NCI-H748 (cell line): ENCODE measurements around the gene ABCC8.

Source experiments
- DNase-seq: peaks from one replicate; lab custom pipeline; 2025; ENCODE audit not compliant: unreplicated experiment; lab: John Stamatoyannopoulos, UW

ABCC8 gene

GRCh38 chr11:17476317-17477083 is at the start of gene ABCC8:
Gene ABCC8 (minus strand): TSS chr11:17476845. CDS start chr11:17476776, 69 bp downstream.
- DNase-seq: peak; percentile 72

GRCh38 chr11:17526326-17526725 is 49.7 kb upstream of the ABCC8 start:
- DNase-seq: no peak

- DNase-seq: no peak
These were observed 48.9 kb upstream of the ABCC8 start for GRCh38 chr11:17525570-17525969.

- DNase-seq: no peak
These were observed 47.6 kb upstream of the ABCC8 start for GRCh38 chr11:17524221-17524620.

GRCh38 chr11:17522655-17523054 is 46.0 kb upstream of the ABCC8 start:
- DNase-seq: no peak

- peak; percentile 52 for DNase-seq
These were observed 44.7 kb upstream of the ABCC8 start for GRCh38 chr11:17521106-17521900.

- DNase-seq: peak; percentile 94
These were observed 42.6 kb upstream of the ABCC8 start for GRCh38 chr11:17519061-17519885.

GRCh38 chr11:17518366-17518765 is 41.7 kb upstream of the ABCC8 start:
- no peak for DNase-seq

- DNase-seq: no peak
These were observed 40.5 kb upstream of the ABCC8 start for GRCh38 chr11:17517186-17517585.

- DNase-seq: no peak
These were observed 40.0 kb upstream of the ABCC8 start for GRCh38 chr11:17516551-17517150.

- DNase-seq: no peak
These were observed 39.0 kb upstream of the ABCC8 start for GRCh38 chr11:17515443-17516176.

GRCh38 chr11:17514476-17514875 is 37.8 kb upstream of the ABCC8 start:
- DNase-seq: no peak

- no peak for DNase-seq
These were observed 37.2 kb upstream of the ABCC8 start for GRCh38 chr11:17513853-17514252.

- DNase-seq: no peak
These were observed 35.5 kb upstream of the ABCC8 start for GRCh38 chr11:17512101-17512500.

GRCh38 chr11:17511571-17511970 is 34.9 kb upstream of the ABCC8 start:
- DNase-seq: no peak

GRCh38 chr11:17510507-17511206 is 34.0 kb upstream of the ABCC8 start:
- no peak for DNase-seq

- no peak for DNase-seq
These were observed 32.1 kb upstream of the ABCC8 start for GRCh38 chr11:17508791-17509190.

GRCh38 chr11:17508306-17508705 is 31.7 kb upstream of the ABCC8 start:
- DNase-seq: no peak

- no peak for DNase-seq
These were observed 31.1 kb upstream of the ABCC8 start for GRCh38 chr11:17507773-17508172.

- DNase-seq: no peak
These were observed 30.3 kb upstream of the ABCC8 start for GRCh38 chr11:17506942-17507341.
